ENCODE measurements around the gene MPND.

MPND gene

DNA sequence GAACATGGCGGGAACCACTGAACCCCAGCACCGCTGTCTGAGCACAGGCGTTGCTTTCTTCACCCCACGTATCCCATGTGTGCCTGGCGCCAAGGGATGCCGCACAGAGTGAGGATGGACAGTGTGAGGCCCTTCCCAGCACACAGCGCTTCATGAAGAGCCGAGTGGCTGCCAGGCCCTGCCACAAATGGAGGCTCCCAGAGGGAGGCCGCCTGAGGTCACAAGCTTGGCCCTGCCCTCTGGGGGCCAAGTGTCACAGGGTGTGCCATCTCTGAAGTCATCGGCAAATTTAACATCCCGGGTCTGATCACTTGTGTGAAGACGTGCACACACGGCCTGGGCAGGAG, 24.4 kb downstream of the MPND start:
- no peak for DNase-seq

DNA sequence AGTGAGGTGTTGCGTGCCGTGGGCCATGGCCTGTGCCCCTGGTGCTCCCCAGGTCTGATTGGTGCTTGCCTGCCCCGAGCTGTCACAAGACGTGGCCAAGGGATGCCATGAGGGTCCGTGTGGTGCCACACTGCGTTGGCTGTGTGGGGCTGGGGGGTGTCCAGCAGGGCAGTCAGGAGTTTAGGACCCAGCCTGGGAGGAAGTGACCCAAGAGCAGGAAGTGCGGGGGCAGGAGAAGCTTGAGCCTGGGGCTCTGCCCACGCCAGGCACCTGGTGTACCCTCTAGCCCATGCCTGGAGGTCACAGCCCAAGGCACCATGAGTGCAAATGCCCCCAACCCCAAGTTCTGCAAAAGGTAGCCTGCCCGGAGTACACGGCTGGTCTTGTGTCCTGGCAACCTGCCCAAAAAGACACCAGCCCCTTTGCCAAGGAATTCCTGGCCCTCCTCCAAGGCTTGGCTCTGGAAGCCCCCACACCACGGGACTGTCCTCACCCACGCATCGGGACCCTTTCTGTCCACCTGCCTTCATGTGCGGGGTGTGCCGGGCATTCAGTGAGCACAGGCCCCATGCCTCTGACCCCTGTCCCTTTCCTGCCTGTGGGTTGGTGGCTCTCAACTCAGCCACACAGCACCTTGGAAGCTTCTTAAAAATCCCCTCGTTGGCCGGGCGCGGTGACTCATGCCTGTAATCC, 24.9 kb downstream of the MPND start:
- no peak for DNase-seq

DNA sequence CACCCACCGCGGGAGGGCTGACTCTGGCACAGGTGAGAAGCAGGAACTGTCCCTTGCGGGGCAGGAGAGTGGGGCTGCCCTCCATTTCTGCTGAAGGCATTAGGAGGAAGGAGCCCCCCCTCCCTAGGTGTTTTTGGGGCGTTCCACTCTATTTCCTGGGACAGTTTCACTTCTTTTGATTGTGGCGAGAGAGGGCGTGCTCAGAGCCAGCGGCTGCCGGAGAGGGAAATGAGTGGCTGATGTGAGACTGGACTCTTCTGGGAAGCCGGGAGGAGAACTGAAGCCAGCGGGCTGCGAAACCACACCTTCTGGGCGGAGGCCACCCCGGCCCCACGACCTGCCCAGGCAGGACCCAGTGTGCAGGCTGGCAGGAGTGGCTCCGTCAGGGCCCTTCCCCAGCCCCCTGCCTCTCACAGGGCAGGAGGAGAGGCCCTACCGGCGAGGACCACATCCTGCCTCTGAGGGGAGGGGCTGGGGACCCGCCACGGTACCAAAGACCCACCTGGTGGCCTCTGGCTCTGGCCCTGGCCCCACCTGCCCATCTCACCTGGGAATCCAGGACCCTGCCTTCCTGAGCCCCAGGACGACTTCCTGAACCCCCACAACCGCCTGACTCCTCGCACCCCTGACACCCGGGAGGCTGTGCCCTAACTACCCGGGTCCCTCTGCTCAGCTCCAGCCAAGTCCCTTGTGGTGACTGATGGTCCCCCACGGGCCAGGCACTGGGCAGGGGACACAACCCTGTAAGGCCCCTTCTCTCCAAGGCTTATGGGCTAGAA, 25.9 kb downstream of the MPND start:
- peak; percentile 86 for DNase-seq

DNA sequence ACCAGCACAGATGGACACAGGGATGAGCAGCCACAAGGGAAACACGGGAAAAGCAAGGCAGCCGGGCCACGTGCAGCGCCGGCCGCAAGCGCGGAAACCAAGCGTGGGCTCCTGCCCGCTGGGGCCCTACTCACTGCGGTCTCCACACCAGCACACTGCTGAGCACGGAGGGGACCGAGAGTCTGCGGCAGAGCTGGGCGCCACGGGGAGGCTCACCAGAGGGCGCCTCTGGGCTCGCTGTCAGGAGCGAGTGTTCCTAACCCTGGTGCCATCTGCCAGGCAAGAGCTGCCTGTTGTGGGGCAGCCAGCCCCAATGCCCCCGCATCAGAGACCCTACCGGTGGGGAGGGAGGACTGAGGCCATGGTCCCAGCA, 26.5 kb downstream of the MPND start:
- DNase-seq, result peak; percentile 78

DNA sequence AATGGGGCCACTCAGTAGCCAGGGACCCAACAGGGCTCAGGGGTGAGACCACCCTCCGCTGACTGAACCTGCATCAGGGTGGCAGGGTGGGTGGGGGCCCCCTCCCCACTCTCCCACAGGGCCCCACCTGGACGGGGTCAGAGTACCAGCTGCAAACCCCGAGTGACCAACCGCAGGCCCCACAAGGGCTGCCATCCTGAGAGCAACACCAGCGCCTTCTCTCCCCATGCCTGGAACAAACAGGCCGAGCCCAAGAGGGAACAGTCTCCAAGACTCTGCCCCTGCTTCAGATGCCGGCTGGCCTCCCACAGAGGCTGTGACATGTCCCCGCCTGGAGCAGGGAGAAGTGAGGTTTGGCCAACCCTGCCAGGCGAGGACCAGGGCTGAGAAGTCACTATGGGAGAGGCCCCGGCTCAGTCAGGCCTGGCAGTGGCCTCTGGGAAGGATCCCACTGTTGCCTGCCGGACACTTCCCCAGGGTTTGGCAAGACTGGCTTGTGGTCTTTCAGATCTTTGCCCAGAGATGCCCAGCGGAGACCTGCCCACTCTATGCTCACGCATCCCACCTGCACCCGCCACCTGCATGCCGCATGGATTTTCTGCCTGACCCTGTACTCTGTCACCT, 27.2 kb downstream of the MPND start:
- no peak for DNase-seq

DNA sequence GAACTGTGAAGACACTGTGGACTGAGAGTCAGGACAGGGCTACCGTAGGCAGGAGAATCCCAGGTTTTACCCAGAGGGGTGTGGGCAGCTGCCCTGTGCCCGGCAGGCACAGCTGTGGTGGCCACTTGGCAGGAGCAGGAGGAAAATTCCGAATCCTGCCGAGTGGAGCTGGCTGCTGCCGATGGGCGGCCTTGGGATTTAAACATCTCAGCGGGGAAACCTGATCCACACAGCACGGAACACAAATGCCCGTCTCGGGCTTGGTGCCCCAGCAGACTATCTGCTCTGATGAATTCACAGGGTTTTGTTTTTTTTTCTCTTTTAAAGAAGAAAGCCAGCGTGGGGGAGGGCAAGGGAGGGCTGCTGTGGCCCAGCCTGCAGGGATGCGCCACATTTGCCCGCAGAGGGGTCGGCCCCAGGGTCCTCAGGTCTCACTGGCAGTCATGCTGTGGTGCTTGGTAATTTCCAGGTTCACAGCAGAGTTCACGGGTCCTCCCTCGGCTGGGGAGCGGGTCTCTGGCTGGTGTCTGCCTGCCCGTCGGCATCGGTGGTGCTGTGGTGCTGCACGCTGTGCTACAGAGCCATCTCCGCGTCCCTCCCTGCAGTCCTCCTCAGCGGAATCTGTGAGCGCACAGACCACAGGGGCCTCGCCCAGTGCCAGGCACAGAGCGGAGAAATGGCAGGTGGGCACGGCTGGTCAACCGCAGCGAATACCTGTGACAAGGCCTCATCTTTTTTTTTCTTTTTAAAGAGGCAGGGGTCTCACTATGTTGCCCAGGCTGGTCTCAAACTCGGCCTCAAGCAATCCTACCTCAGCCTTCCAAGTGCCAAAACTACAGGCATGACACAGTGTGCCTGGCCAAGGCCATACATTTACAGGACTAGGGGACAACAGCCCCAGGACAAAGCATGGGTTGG, 28.1 kb downstream of the MPND start:
- no peak for DNase-seq

DNA sequence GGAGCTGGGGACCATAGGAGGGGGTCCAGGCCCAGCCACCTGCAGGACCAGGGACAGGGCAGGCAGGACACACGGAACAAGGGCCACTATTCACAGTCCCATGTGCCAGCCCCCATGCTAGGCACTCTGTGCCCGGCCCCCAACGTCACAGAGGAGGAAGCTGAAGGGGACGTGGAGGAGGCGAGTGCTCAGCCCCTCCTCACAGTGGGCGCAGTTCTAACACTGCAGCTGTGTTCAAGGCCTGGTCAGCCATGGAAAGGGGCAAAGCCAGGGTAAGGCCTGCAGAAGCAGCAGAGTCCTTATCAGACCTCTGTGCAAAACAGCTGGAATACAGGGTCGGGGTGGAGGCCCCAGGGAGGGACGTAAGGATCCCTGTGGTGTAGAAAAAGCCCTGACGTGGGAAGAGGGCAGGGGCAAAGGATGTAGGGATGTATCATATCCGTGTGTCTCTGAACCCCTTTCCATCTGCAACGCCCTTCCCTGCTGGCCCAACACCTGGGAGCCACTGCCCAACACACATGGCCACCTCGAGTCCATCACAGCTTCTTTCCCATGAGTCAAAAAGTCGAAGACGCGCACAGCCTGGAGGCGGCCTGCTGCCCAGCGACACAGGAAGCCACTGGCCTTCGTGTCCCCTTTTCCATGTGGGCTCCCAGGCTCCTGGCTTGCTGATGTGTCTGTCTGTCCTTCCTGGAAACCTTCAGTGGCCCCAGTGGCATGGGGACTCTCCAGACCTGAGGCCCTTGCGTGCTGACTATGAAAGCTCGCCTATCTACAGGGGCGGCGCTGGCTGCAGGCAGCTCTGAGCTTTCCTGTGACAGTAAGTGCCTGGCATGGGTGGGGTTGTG, 29.0 kb downstream of the MPND start:
- no peak for DNase-seq

DNA sequence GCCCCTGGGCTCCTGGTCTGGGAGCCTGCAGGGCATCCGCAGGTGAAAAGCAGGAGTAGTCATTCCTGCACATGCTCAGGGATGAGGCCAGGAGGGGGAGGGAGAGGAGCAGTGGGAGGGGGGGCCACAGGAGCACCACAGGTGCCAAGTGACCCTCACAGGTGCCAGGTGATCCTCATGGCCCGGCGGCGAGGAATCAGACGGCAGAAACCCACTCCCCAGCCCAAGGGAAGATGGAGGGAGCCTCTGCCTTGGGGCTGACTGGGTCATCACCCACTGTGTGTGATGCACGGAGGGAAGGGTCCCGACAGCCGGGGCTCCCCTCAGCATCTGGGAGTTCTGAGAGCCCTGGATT, 29.6 kb downstream of the MPND start:
- DNase-seq, result no peak

DNA sequence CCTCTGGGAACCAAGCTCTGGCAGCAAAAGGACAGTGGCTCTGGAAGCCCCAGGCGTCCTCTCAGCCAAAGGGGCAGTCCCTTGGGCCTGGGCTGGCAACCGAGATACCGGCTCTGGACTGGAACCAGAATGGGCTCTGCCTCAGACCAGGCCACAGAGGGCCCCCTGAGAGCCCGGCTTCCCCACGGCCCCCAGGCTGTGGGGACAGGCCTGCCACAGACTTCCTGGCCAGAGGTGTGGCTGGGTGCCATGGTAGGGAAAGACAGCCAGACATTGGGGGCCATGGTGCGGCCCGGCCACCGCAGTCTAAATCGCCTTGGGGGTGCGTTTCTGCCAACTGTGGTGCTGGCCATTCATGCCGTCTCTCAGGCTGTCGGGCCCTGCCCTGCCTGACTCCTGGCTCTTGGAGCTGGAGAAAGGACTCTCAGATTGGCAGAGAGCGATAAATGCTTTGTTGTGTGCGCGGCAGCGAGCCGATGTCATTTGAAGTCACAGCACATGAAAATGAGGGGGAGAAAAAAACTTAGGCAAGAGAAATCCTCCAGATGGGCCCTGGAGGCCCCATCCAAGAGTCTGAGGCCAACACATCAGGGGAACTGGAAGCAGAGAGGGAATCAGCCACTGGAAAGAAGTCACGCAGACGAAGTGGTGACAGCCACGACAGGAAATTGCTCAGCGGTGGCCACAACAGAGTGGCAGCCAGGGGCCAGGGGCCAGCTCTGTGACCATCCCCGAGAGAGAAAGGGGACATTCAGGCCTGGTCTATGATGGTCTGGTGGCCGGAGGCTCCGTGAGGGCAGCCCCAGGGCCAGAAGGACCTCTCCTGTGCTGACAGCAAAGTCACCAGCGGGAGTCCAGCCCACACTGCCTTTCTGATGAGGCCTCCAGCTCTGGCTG, 30.5 kb downstream of the MPND start:
- DNase-seq, result no peak

DNA sequence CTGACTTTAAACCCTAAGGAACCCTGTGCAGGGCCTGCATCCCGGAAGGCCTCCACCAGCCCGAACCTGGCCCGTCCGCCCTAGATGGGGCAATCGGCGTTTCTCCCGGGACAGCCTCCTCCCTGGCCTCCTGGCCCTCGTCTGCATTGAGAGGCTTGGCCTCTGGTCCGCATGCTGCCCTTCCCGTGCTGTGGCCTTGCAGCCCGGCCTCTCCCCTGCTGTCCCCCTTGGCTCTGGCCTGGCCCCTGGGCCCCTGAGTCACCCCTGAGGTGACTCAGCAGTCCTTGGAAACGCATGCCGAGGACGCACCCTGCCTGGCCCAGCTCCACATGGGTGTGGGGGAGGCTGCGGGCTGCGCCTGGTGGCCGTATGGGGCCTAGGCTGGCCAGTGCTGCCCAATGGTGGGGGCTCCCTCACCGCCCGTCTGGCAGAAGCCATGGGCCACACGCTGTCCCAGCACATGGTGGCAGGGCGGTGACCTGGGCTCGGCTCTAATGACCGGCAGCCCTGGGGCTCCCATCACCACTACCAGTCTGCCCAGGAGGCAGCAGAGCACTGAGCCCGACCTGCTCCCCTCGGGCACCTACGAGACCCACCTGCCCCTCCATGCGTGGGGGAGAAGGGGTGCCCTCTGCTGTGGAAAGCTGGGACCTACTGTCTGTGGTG, 31.3 kb downstream of the MPND start:
- no peak for DNase-seq

DNA sequence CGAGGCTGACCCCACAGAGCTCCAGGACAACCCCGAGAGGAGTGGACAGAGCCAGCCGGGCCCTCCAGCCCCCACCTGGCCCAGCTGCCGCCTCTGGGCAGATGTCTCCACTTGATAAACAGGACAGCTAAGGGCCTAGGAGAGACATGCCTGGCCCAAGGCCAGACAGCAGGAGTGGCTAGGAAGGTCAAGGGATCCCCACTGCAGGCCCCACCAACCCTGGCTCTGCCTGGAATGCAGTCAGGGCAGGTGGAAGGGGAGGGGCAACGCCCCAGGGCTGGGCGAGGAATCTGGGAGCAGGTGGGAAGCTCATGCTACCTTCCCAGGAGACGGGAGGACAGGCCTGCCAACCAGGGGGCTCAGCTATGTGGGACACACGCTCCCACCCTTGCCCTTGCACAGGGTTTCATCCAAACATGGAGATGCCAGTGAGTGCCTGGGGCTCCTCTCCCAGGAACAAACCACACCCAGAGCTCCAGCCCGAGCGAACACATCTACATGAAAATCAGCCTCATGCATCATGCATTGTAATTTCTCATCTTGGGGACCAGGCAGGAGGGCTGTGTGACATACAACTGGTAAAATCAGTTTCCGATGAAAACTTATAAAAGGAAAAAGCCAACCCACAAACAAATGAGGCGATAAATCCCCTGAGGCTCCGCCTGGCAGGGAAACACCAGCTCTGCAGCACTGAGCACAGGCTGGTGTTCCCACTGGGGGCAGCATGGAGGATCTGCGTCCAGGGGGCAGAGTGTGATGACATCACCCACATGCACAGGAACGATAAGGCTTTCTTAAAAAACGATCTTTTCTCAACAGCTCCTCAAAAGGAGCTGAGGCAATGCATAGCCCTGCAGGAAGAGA, 32.0 kb downstream of the MPND start:
- no peak for DNase-seq

DNA sequence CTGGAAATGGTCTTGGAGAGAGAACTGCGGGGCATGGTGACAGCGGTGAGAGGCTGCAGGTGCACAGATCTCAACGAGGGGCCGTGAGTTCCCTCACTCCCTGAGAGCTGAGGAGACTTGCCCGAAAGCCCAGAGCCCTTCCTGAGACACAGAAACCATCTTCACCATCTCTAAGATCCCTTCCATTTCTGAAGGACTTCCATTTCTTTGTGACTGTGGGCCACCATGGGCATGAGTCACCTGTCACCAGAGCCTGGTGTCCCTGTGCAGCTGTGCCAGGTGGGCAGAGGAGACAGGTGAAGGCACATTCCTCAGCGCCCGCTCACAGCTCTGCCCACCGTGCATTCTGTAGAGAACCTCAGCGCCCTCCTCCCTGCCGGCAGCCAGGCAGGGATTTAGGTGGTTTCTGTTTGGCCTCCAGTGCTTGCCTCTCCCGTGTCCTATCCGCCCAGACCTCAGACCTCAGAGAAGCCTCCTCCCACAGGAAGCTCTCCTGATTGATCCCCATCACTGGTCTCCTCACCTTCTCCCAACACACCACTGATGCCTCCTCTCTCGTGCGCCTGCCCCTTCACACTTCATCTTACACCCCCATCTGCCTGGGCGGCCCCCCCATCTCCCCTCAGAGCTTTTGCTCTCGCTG, 32.8 kb downstream of the MPND start:
- no peak for DNase-seq

DNA sequence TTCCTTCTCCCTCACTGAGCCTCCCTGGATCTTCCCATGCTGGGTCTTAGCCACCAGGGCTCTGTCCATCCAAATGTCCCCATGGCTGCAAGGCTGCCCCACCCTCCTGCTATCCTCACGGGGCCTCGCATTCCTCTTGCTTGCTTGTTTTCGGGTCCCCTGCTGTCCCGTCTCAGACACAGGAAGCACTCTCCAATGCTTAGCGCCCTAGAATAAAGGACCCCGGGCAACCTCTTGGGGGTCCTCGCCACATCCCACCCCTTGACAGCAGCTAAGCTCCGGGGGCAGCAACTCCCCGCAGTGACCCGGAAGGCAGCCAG, 33.3 kb downstream of the MPND start:
- no peak for DNase-seq

DNA sequence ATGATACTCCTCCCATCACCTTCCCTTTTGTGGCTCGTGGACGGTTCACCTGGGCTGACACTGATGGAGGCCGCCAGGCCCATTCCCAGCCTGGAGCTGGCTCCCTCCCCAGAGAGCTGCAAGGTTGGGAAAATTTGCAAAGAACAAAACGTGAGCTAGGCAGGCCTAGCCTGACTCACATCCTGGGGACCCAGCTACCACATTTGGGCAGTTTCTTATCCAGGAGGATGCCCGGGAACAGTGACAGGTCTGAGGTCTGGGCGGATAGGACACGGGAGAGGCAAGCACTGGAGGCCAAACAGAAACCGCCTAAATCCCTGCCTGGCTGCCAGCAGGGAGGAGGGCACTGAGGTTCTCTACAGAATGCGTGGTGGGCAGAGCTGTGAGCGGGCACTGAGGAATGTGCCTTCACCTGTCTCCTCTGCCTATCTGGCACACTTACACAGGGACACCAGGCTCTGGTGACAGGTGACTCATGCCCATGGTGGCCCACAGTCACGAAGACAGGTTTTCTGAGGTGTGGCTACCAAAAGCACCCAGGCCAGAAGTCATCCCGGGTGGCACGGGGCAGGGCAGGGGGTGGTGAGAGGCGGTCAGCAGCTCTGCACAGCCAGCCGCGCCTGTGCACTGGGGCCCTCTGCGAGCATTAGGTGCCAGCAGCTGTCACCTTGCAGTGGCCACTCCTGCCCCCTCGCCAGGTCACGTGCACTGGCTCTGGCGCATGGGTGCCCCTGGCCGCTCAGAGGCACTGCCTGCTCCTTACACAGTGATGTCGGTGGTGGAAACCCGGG, 33.8 kb downstream of the MPND start:
- DNase-seq, result no peak

DNA sequence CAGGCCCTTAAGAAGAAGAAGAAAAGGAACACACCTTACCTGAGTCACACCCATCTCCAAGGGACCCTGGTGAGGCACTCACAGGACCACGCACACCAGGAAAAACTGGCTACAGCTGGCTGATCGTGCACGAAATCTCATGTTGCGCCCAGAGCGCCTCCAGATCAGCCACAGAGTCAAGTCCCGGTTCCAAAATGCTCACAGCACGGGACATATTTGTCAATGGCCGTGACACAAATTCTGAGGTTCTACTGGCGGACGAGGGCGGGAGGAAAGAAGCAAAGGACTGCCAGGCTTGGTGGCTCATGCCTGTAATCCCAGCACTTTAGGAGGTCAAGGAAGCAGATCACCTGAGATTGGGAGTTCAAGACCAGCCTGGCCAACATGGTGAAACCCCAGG, 35.5 kb downstream of the MPND start:
- no peak for DNase-seq

DNA sequence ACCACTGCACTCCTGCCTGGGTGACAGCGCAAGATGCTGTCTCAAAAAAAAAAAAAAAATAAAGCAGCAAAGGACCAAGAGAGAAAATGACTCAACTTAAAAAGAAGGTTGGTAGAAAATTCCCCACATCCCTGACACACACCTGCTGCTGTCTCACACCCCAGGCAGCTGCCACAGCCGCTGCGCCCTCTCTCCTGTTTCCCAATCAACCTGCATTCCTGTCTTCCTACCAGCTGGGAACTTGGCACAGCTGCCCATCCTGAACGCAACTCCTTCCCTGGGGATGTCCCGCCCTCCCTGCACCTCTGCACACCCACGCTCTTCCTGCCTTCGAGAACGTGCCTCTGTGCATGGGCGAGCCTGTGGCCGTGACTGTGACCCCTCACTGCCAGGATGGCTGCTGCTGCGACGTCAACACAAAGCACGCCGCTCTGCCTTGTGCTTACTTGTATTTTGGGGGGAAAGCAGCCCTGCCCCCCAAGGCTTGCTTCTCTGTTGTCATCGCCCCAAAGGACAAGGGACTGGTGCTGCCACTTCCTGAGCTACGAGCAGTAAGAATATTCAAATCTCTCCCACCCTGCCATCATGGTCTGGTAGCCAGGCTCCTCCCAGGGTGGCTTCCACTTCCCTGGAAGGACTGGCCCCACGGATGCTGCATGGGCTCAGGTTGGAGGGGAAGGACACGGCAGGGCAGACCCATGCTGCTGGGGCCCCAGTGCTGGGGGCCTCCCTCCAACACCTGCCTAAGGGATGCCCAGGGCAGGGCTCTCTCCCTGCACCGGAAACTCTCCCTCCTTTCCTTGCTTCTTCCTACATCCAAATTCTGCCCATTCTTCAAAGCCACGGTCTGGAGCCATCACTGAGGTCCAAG, 36.3 kb downstream of the MPND start:
- DNase-seq, result peak; percentile 28

DNA sequence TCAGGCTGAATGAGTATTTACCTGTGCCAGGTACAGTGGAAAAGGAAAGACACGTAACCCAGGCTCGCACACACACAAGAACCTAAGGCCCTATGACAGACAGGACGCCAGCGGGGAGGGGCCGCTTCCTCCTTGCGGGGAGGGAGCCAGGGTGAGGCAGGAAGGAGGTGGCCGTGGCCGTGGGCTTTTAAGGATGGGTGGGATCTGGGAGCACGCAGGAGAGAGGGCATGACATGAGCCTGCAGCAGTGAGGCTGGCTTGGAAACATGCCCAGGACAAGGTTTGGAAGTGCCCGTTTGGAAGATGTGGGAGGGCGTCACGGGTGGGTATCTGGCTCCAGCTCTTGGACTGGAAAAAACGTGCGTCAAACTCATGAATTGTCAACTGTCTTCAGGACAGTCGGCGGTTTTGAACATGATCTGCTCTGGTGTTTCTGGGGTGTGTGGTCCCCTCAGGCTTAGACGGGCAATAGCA, 36.9 kb downstream of the MPND start:
- peak; percentile 66 for DNase-seq

Measured in CD4-positive, alpha-beta T cell treated with Interleukin-17A for 1 hour (primary cell).